ENCODE data around the gene ZBTB8B. TPM values are rescaled to one million over a fixed set of nuclear protein-coding genes. Genes with fewer than 3 reads are reported as not detected.
"Not testable (repeated sequence)": the region's sequence is repeated elsewhere in the genome, so short reads cannot be mapped to it uniquely, and the experiment has no call there.

Gene ZBTB8B
- total and polyA plus RNA-seq, 10 of the 15 experiments (the other 5 are each of a cell fraction or from before 2014, with no cell fraction given), result under 0.01 to 0.04 (median 0.01) TPM; not detected in 4

DNA sequence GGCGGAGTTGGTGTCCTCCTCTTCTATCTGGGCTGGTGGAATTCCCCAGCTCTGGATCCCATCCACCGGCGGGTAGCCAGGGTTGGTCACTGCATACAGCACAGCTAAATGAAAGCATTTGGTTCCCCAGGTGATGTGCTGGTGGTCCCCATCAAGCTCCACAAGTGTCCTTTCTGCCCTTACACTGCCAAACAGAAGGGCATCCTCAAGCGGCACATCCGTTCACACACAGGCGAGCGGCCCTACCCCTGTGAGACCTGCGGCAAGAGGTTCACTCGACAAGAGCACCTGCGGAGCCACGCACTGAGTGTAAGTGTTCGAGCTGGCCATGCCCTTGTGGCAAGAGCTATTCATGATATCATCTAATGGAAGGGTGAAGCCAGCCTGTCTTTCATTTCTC is 15.9 kb downstream of the ZBTB8B start (continued):
- TF ChIP-seq, protein P1, sequence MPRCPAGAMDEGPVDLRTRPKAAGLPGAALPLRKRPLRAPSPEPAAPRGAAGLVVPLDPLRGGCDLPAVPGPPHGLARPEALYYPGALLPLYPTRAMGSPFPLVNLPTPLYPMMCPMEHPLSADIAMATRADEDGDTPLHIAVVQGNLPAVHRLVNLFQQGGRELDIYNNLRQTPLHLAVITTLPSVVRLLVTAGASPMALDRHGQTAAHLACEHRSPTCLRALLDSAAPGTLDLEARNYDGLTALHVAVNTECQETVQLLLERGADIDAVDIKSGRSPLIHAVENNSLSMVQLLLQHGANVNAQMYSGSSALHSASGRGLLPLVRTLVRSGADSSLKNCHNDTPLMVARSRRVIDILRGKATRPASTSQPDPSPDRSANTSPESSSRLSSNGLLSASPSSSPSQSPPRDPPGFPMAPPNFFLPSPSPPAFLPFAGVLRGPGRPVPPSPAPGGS (IDR thresholded peaks at IDR 0.05; ENCODE audit: borderline replicate concordance, insufficient read depth, low read depth, low read length, poor library complexity, severe bottlenecking), result no peak
- no peak for TF ChIP-seq YY1 (IDR thresholded peaks at IDR 0.05; ENCODE audit: low read depth, low read length)
- no peak for TF ChIP-seq MEF2B (IDR thresholded peaks at IDR 0.05; ENCODE audit: partially characterized antibody, poor library complexity, severe bottlenecking)

DNA sequence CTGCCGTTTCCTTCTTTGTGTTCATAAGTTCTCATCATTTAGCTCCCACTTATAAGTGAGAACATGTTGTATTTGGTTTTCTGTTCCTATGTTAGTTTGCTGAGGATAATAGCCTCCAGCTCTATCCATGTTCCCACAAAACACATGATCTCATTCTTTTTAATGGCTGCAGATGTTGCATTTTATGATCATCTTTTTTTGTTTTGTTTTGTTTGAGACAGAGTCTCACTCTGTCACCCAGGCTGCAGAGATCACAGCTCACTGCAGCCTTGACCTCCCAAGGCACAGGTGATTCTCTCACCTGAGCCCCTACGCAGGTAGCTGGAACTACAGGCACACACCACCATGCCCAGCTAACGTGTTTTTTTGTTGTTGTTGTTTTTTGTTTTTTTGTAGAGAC is 16.9 kb downstream of the ZBTB8B start:
- POLR2A ChIA-PET; H3K9me3 ChIP-seq (replicated peaks; ENCODE audit: control insufficient read depth, insufficient read depth, low read length); in situ Hi-C loops (cut with MboI); H3K4me1 ChIP-seq (ENCODE audit: control insufficient read depth, insufficient read depth, low read length); H3K27me3 ChIP-seq (replicated peaks in 1 of 2; ENCODE audit: control insufficient read depth in 2 of 2, insufficient read depth in 2 of 2, low read length in 1 of 2); H4K20me1 ChIP-seq (ENCODE audit: control insufficient read depth, insufficient read depth); CTCF ChIA-PET; FAIRE-seq; DNase-seq (ENCODE audit: low read depth, low spot score); H3K4me2 ChIP-seq (ENCODE audit: control insufficient read depth, insufficient read depth); intact Hi-C loops (cut with micrococcal nuclease; ENCODE audit: unreplicated experiment); BruUV-seq (replicated peaks); H3K4me3 ChIP-seq; ATAC-seq; H3K79me2 ChIP-seq (ENCODE audit: control insufficient read depth, insufficient read depth, low read length); H3K9ac ChIP-seq (ENCODE audit: control insufficient read depth, insufficient read depth, low read length); H3K27ac ChIP-seq (ENCODE audit: control insufficient read depth, insufficient read depth); RAD21 ChIA-PET (ENCODE audit: unreplicated experiment); H2AFZ ChIP-seq (ENCODE audit: control insufficient read depth, low read depth, low read length); H3K36me3 ChIP-seq (ENCODE audit: control insufficient read depth in 2 of 2, insufficient read depth in 2 of 2, low read length in 1 of 2): not testable (repeated sequence)
- SMC1A ChIA-PET (ENCODE audit: uncharacterized antibody, unreplicated experiment), result interaction anchor here (0.6 to 1.4 kb wide), 2 partner anchors 14 to 116 kb away, joined by 4 to 8 read pairs; no protein-coding TSS in a partner anchor
- WGBS (ENCODE audit: insufficient coverage, insufficient replicate concordance, low lambda C conversion rate, missing lambda C conversion rate), result 29% methylated on average over 3 of the region's 3 CpGs
